Left lung (tissue), 10 donors: ENCODE results near the gene RPN2. TPM values are rescaled to one million over a fixed set of nuclear protein-coding genes. Genes with fewer than 3 reads are reported as not detected.

ENCODE experiments used
- ATAC-seq: fragments of 200-7000 bp; cut with Tn5 transposase; one replicate; pipeline ENCODE4 v1.9.1; 2020; ENCODE audit warnings: moderate library complexity
- DNase-seq, 4 donors: peaks; one replicate each; pipeline ENCODE4 v3.0.0-alpha.2; 2013 to 2020
- H3K27ac ChIP-seq, 2 donors: fragments of 200-600 bp; sonication (generic) in 1 of 2; one replicate each; pipeline versions ENCODE4 v1.5.0 to v1.8.0; 2020 to 2021
- H3K27me3 ChIP-seq, 2 donors: fragments of 200-600 bp; sonication (generic) in 1 of 2; one replicate each; pipeline versions ENCODE4 v1.5.0 to v1.8.0; 2020 to 2021
- H3K36me3 ChIP-seq, 2 donors: fragments of 200-600 bp; sonication (generic) in 1 of 2; one replicate each; pipeline versions ENCODE4 v1.5.0 to v1.8.0; 2020 to 2021
- H3K4me1 ChIP-seq, 2 donors: fragments of 200-600 bp; one replicate each; pipeline ENCODE4 v1.8.0; 2021
- H3K4me3 ChIP-seq, 2 donors: fragments of 200-600 bp; sonication (generic) in 1 of 2; one replicate each; pipeline versions ENCODE4 v1.5.0 to v1.8.0; 2020 to 2021; ENCODE audit warnings: mild to moderate bottlenecking in 1 of 2
- H3K9me3 ChIP-seq, 2 donors: fragments of 200-600 bp; sonication (generic) in 1 of 2; one replicate each; pipeline versions ENCODE4 v1.5.0 to v1.8.0; 2020 to 2021
- intact Hi-C, 2 donors: fragments of 100-400 bp; cut with DNase I; formaldehyde crosslinking; loops; one replicate each; pipeline versions ENCODE4 v1.11.2 to v1.14.2; 2022
- polyA plus RNA-seq, 6 donors: library from polyadenylated mRNA; unstranded; fragments of 120-200 nt; gene quantifications; one replicate each; pipeline ENCODE4 v1.2.1, GENCODE V29; 2013; ENCODE audit not compliant: insufficient read length in 6 of 6
- total RNA-seq, 2 donors: library from RNA; stranded (reverse); fragmentation: NEBNext Ultra II Directional; extraction: Animal tissue kit (Norgen Biotek cat#: 25700); gene quantifications; one replicate each; pipeline ENCODE4 v1.2.1, GENCODE V29; 2021
- TF ChIP-seq, protein P1 (sequence below), 2 donors: fragments of 200-600 bp; sonication (generic) in 1 of 2; IDR thresholded peaks; one replicate each; pipeline versions ENCODE4 v1.5.0 to v1.8.0; 2021; ENCODE audit warnings: antibody characterized with exemption in 2 of 2
- donor health status: DM: no; HTN: yes; CAD: no.
- donor health status: DM: no; HTN: no; CAD: no.

RPN2 gene
- total and polyA plus RNA-seq, 8 donors = 202 to 269 (median 229) TPM

GRCh38 chr20:37207171-37207570 is 28.0 kb downstream of the RPN2 start:
- Histone ChIP-seq H3K27ac (no peak overlapping the region), H3K27me3 (no peaks in the 10 kb centered on the region), H3K36me3 (peaks cover 6 to 97% of the 10 kb centered on the region in 2 donors), H3K4me1 (peaks cover 0 to under 1% of the 10 kb centered on the region in 2 donors), H3K4me3 (no peak overlapping the region), H3K9me3 (no peaks in the 10 kb centered on the region)
- ATAC-seq (no peak), DNase-seq (no peak)
- TF ChIP-seq, protein P1, sequence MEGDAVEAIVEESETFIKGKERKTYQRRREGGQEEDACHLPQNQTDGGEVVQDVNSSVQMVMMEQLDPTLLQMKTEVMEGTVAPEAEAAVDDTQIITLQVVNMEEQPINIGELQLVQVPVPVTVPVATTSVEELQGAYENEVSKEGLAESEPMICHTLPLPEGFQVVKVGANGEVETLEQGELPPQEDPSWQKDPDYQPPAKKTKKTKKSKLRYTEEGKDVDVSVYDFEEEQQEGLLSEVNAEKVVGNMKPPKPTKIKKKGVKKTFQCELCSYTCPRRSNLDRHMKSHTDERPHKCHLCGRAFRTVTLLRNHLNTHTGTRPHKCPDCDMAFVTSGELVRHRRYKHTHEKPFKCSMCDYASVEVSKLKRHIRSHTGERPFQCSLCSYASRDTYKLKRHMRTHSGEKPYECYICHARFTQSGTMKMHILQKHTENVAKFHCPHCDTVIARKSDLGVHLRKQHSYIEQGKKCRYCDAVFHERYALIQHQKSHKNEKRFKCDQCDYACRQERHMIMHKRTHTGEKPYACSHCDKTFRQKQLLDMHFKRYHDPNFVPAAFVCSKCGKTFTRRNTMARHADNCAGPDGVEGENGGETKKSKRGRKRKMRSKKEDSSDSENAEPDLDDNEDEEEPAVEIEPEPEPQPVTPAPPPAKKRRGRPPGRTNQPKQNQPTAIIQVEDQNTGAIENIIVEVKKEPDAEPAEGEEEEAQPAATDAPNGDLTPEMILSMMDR (IDR thresholded peaks at IDR 0.05) = no peak
- intact Hi-C loops = no loop called here

GRCh38 chr20:37209193-37209592 is 30.1 kb downstream of the RPN2 start:
- TF ChIP-seq, protein P1 (IDR thresholded peaks at IDR 0.05) = no peak
- no peak overlapping the region for H3K4me3 ChIP-seq
- no peaks in the 10 kb centered on the region for H3K4me1 ChIP-seq
- no peak overlapping the region for H3K27ac ChIP-seq
- intact Hi-C loops = no loop called here
- H3K36me3 ChIP-seq = peaks cover 2 to 100% of the 10 kb centered on the region in 2 donors
- DNase-seq (no peak), ATAC-seq (no peak)
- H3K27me3 ChIP-seq = no peaks in the 10 kb centered on the region
- H3K9me3 ChIP-seq = no peaks in the 10 kb centered on the region

- ATAC-seq (no peak), DNase-seq (no peak)
- Histone ChIP-seq H3K9me3 (no peaks in the 10 kb centered on the region), H3K27me3 (no peaks in the 10 kb centered on the region), H3K4me1 (no peaks in the 10 kb centered on the region), H3K27ac (no peak overlapping the region), H3K36me3 (peaks cover 0 to 100% of the 10 kb centered on the region in 2 donors), H3K4me3 (no peak overlapping the region)
- TF ChIP-seq, protein P1 (IDR thresholded peaks at IDR 0.05) = no peak
- intact Hi-C loops = no loop called here
These were observed 30.7 kb downstream of the RPN2 start for GRCh38 chr20:37209661-37210314.

GRCh38 chr20:37218441-37218840 is 39.3 kb downstream of the RPN2 start:
- DNase-seq (no peak), ATAC-seq (no peak)
- no peaks in the 10 kb centered on the region for H3K27me3 ChIP-seq
- no peak overlapping the region for H3K4me3 ChIP-seq
- no peak overlapping the region for H3K27ac ChIP-seq
- peaks cover 0 to 67% of the 10 kb centered on the region in 2 donors for H3K36me3 ChIP-seq
- TF ChIP-seq, protein P1 (IDR thresholded peaks at IDR 0.05) = no peak
- H3K9me3 ChIP-seq = no peaks in the 10 kb centered on the region
- H3K4me1 ChIP-seq = peaks cover 0 to 22% of the 10 kb centered on the region in 2 donors
- intact Hi-C loops = no loop called here

DNA sequence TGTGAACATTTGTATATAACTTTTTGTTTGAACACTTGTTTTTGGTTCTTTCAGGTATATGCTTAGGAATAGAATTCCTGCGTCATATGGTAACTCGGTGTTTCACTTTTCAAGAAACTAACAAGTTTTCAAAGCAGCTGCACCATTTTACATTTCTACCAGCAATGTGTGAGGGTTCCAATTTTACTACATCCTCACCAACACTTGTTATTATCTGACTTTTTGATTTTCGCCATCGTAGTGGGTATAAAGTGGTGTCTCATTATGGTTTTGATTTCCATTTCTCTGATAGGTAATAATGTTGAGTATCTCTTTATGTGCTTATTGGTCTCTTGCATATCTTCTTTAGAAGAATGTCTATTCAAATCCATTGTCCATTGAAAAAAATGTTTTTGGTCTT is 39.8 kb downstream of the RPN2 start:
- intact Hi-C loops = no loop called here
- H3K27ac ChIP-seq = no peak overlapping the region
- H3K9me3 ChIP-seq = no peaks in the 10 kb centered on the region
- no peaks in the 10 kb centered on the region for H3K27me3 ChIP-seq
- H3K36me3 ChIP-seq = peaks cover 0 to 67% of the 10 kb centered on the region in 2 donors
- DNase-seq (no peak), ATAC-seq (no peak)
- peaks cover 0 to 26% of the 10 kb centered on the region in 2 donors for H3K4me1 ChIP-seq
- H3K4me3 ChIP-seq = no peak overlapping the region
- TF ChIP-seq, protein P1 (IDR thresholded peaks at IDR 0.05) = no peak
